ENCODE measurements around the gene GRK6.

GRK6 gene

GRCh38 chr5:177405312-177405711, 21.2 kb upstream of the GRK6 start:
- Histone ChIP-seq H2AFZ (ENCODE audit: low read length) (no peak overlapping the region), H3K4me3 (ENCODE audit: low read length) (no peak overlapping the region), H3K27me3 (replicated peaks; ENCODE audit: insufficient read depth, low read length) (peaks cover 23% of the 10 kb centered on the region)

GRCh38 chr5:177405805-177406204, 20.7 kb upstream of the GRK6 start:
- DNase-seq = no peak

More at GRCh38 chr5:177405312-177405711, 21.2 kb upstream of the GRK6 start:
- H3K27ac ChIP-seq (ENCODE audit: low read length) = no peak overlapping the region
- H3K36me3 ChIP-seq (replicated peaks; ENCODE audit: insufficient read depth, low read length) = no peaks in the 10 kb centered on the region
- H3K79me2 ChIP-seq (ENCODE audit: low read length) = no peaks in the 10 kb centered on the region
- H3K4me1 ChIP-seq (ENCODE audit: low read length) = peaks cover 17% of the 10 kb centered on the region
- H3K9me2 ChIP-seq (replicated peaks; ENCODE audit: insufficient read depth, low read length) = no peaks in the 10 kb centered on the region
- H3K9ac ChIP-seq (ENCODE audit: low read length) = no peak overlapping the region
- TF ChIP-seq EZH2phosphoT487 (IDR thresholded peaks at IDR 0.05; ENCODE audit: low read length) (no peak), EZH2 (optimal IDR thresholded peaks at IDR 0.05; ENCODE audit: low read depth, low read length) (no peak), CTCF (IDR thresholded peaks at IDR 0.05; ENCODE audit: low read length) (no peak)
- DNase-seq = no peak
- H4K20me1 ChIP-seq (ENCODE audit: insufficient read depth, low read length) = no peaks in the 10 kb centered on the region
- H3K9me3 ChIP-seq (replicated peaks; ENCODE audit: insufficient read depth, low read length) = no peaks in the 10 kb centered on the region
- H3F3A ChIP-seq (ENCODE audit: insufficient read depth, low read length) = peaks cover 9% of the 10 kb centered on the region; the same call in 1 of the 2 replicates
- peak overlapping the region; percentile 100; the same call in 1 of the 2 replicates for H3K4me2 ChIP-seq (ENCODE audit: low read depth, low read length)

GRCh38 chr5:177409043-177409801, 17.3 kb upstream of the GRK6 start, which contains the start of gene F12:
TSS of gene F12 (minus strand) at chr5:177409564. CDS start at chr5:177409527, 37 bp downstream.
- peaks cover 23% of the 10 kb centered on the region for H3F3A ChIP-seq (ENCODE audit: insufficient read depth, low read length)
- H3K79me2 ChIP-seq (ENCODE audit: low read length) = no peaks in the 10 kb centered on the region
- H3K27ac ChIP-seq (ENCODE audit: low read length) = no peak within 1 kb of the TSS
- H4K20me1 ChIP-seq (ENCODE audit: insufficient read depth, low read length) = no peaks in the 10 kb centered on the region
- H2AFZ ChIP-seq (ENCODE audit: low read length) = no peak within 1 kb of the TSS
- peaks cover 32% of the 10 kb centered on the region for H3K4me1 ChIP-seq (ENCODE audit: low read length)
- H3K9me3 ChIP-seq (replicated peaks; ENCODE audit: insufficient read depth, low read length) = no peaks in the 10 kb centered on the region
- H3K27me3 ChIP-seq (replicated peaks; ENCODE audit: insufficient read depth, low read length) = no peaks in the 10 kb centered on the region
- no peaks in the 10 kb centered on the region for H3K9me2 ChIP-seq (replicated peaks; ENCODE audit: insufficient read depth, low read length)
- DNase-seq = no peak
- H3K4me3 ChIP-seq (ENCODE audit: low read length) = no peak within 1 kb of the TSS
- TF ChIP-seq EZH2phosphoT487 (IDR thresholded peaks at IDR 0.05; ENCODE audit: low read length) (no peak), EZH2 (optimal IDR thresholded peaks at IDR 0.05; ENCODE audit: low read depth, low read length) (no peak), CTCF (IDR thresholded peaks at IDR 0.05; ENCODE audit: low read length) (no peak)
- H3K9ac ChIP-seq (ENCODE audit: low read length) = no peak within 1 kb of the TSS
- no peaks in the 10 kb centered on the region for H3K36me3 ChIP-seq (replicated peaks; ENCODE audit: insufficient read depth, low read length)
- H3K4me2 ChIP-seq (ENCODE audit: low read depth, low read length) = no peak within 1 kb of the TSS

More at GRCh38 chr5:177405805-177406204, 20.7 kb upstream of the GRK6 start:
- H3K27me3 ChIP-seq (replicated peaks; ENCODE audit: insufficient read depth, low read length) = peaks cover 23% of the 10 kb centered on the region
- H3F3A ChIP-seq (ENCODE audit: insufficient read depth, low read length) = peaks cover 9% of the 10 kb centered on the region; the same call in 1 of the 2 replicates
- H4K20me1 ChIP-seq (ENCODE audit: insufficient read depth, low read length) = no peaks in the 10 kb centered on the region
- TF ChIP-seq EZH2 (optimal IDR thresholded peaks at IDR 0.05; ENCODE audit: low read depth, low read length) (no peak), CTCF (IDR thresholded peaks at IDR 0.05; ENCODE audit: low read length) (no peak), EZH2phosphoT487 (IDR thresholded peaks at IDR 0.05; ENCODE audit: low read length) (no peak)
- no peaks in the 10 kb centered on the region for H3K36me3 ChIP-seq (replicated peaks; ENCODE audit: insufficient read depth, low read length)
- no peak overlapping the region for H2AFZ ChIP-seq (ENCODE audit: low read length)
- no peaks in the 10 kb centered on the region for H3K79me2 ChIP-seq (ENCODE audit: low read length)
- H3K9ac ChIP-seq (ENCODE audit: low read length) = no peak overlapping the region
- no peaks in the 10 kb centered on the region for H3K9me3 ChIP-seq (replicated peaks; ENCODE audit: insufficient read depth, low read length)
- no peak overlapping the region for H3K4me3 ChIP-seq (ENCODE audit: low read length)
- H3K4me1 ChIP-seq (ENCODE audit: low read length) = peaks cover 17% of the 10 kb centered on the region
- H3K27ac ChIP-seq (ENCODE audit: low read length) = no peak overlapping the region
- H3K4me2 ChIP-seq (ENCODE audit: low read depth, low read length) = no peak overlapping the region
- H3K9me2 ChIP-seq (replicated peaks; ENCODE audit: insufficient read depth, low read length) = no peaks in the 10 kb centered on the region
